NCI-H146 treated with DMSO at 0.1 percent for 48 hours (cell line): ENCODE measurements around the gene NBAS.
"Not testable (repeated sequence)": the region's sequence is repeated elsewhere in the genome, so short reads cannot be mapped to it uniquely, and the experiment has no call there.

ENCODE experiments used
- DNase-seq: peaks from one replicate; lab custom pipeline; 2025; ENCODE audit not compliant: unreplicated experiment; lab: John Stamatoyannopoulos, UW

Gene NBAS

DNA sequence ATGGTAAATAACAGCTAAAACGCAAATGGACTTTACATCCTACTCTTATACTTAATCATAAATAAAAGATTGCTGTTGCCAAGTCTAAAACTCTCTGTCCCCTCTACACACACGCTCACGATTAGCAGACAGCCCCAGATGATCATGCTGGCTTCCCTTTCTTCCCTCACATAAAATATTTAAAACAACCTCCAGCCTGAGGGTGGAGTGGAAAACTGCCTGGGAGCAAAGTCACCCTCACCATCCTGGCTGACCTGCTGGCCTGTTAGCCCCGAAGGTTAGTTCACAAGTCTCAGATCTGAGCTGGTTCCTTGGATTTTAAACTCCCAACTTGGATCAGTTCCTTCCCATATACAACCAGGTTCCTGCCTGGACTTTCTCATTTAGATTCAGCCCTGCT lies 288.2 kb downstream of the NBAS start:
- DNase-seq = no peak

DNA sequence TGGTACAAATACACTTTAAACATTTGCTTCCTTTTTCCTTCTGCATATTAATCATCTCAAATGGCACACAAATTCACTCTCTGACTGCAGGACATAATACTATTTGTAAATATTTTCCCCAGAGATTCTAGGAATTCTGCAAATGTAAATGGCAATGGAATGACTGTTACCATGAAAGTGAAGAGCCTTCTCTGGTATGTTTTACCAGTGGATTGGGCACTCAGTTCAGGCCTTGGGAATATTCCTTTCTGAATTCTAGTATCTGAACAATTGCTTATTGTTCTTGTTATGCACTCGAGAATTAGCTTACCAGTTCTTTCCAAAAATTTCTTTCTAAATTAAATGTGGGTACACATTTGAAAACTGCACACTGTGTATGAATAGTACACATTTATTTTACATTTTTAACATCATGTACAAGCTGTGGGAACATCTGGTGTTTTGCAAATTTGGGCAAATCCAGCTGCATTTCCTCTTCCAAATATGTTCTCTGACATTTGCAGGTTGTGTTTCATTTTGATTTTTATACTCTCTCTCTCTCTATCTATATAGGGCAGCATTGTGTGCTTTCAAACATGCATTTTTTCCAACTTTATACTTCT lies 289.1 kb downstream of the NBAS start:
- no peak for DNase-seq

- no peak for DNase-seq
Observed at GRCh38 chr2:15271276-15271675, 289.9 kb downstream of the NBAS start.

DNA sequence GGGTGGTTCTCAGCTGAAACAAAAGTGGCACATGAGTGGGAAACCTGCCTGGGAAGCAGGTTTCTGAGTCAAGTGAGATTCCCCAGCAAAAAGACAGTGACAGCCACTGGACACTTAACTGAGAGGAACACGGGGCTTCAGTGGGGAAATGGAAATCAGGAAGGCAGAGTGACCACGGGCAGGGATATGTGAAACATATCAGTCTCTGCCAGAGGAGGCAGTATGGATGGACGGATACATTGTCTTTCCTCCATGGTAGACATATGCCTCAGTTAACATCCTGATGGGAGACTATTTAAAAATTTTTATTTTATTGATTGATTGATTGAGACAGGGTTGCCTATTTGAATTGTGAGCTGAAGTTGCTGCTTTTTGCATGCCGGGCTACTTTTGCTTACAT lies 292.1 kb downstream of the NBAS start:
- DNase-seq = no peak

GRCh38 chr2:15265889-15266288 lies 295.2 kb downstream of the NBAS start:
- DNase-seq = no peak

DNA sequence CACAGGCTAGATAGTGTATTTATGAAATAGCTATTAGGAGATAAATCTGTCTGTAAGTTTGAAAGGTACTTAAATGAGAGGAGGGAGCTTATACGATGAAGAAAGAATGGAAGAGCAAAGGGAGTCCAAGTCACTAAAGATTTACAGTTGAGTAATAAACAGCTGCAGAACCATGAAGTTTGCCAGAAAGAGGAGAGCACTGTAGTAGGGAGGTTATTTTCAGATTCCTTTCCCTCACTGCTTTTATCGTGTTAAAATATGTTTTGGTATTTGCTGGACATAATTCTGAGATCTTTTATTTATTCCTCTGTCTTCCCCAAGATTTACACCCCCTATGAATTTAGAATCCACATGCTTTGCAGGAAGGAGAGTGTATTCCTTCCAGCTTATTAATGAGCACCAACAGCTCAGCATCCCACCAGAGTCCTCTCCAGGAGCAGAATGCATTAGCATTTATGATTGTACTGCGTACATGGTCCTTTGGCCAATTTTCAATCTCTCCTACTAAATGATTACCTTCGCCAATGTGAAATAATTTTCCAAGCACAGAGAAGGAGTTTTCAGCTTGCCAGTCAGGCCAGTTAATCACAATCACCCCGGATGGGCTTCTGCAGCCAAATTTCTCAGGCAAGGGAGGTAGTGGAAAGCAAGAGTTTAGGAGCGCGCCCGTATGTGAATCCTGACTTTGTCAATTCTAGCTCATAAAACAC lies 297.0 kb downstream of the NBAS start:
- no peak for DNase-seq

GRCh38 chr2:15262792-15263191 lies 298.3 kb downstream of the NBAS start:
- DNase-seq = no peak

DNA sequence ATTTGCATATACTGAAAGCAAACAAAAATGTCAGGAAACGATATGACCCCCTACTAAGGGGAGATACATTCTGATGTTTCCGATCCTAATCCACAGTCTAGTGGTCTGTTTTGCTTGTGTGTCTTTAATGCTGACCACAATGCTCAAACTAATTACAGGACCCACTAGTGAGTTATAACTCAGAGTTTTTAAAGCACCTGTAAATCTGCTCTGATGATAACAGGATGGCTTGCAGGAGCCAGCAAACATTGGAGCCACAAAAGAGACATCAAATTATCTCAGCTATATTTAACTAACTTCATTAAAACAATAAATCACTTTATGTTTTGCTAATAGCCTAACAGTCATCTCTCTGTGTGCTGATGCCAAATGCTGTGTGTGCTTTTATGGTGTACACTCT lies 300.3 kb downstream of the NBAS start:
- peak; percentile 64 for DNase-seq

- DNase-seq = peak; percentile 40
Observed at GRCh38 chr2:15260196-15260595, 300.9 kb downstream of the NBAS start.

- peak; percentile 68 for DNase-seq
Observed at GRCh38 chr2:15259356-15259756, 301.8 kb downstream of the NBAS start.

GRCh38 chr2:15258385-15258784 lies 302.7 kb downstream of the NBAS start:
- DNase-seq = not testable (repeated sequence)

DNA sequence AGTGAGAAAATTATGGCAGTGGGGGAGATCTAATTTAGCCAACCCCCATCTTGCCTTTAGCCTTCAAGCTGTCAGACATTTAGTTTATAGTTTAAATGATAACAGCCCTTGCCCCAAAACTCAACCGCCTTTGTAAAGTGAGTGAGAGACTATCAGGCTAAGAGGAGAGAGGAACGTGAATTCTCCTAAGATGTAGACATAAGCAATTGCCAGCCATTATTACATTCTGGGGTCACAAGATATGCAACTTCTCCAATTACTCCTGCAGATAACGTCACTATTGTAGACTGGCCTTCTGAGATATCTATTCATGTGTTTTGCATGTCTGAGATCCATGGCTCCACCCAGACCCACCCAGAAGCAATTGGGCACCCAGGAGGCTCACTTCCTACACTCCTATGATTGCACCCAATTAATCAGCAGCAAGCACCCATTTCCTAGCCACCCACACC lies 307.3 kb downstream of the NBAS start:
- DNase-seq = no peak

GRCh38 chr2:15253247-15253646 lies 307.9 kb downstream of the NBAS start:
- no peak for DNase-seq

- no peak for DNase-seq
Observed at GRCh38 chr2:15251753-15252152, 309.4 kb downstream of the NBAS start.

- DNase-seq = not testable (repeated sequence)
Observed at GRCh38 chr2:15250946-15251345, 310.2 kb downstream of the NBAS start.

GRCh38 chr2:15246870-15247269 lies 314.3 kb downstream of the NBAS start:
- no peak for DNase-seq

- peak; percentile 18 for DNase-seq
Observed at GRCh38 chr2:15243762-15244161, 317.4 kb downstream of the NBAS start.

- DNase-seq = no peak
Observed at GRCh38 chr2:15242936-15243461, 318.1 kb downstream of the NBAS start.

- no peak for DNase-seq
Observed at GRCh38 chr2:15241929-15242328, 319.2 kb downstream of the NBAS start.

DNA sequence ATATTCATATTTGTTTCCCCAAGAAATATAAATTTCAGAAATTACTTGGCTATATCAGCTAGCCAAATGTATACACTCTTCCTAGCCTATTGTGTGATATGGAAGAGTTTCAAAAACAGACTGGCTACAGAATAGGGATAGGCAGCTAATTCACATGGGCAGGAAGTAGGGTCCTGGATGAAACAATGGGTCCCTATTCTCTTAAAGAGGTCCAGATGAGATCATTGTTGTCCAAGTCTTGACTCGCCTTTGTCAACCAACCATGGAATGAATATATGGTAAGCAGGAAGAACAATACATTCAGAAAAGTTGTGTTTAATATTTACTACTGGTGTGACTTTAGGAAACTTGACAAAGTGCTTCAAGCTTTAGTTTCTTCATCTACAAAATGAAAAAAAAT lies 319.9 kb downstream of the NBAS start:
- no peak for DNase-seq

DNA sequence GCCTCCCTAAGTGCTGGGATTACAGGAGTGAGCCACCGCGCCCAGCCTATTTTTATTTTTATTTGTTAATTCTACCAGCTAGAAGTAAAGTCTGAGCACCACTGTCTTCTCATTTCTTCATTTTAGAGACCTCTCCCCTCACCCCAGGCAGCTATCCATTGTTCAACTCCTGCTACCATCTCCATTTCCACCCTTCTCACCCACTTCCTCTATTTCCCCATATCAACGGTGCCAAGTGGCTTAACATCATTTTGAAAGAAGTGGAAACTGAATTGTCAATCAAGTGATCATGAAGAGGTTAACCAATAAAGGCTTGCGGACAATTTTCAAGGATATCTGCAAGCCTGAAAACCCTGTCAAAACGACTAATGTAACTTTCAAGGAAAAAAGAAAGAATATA lies 323.1 kb downstream of the NBAS start:
- DNase-seq = no peak

- DNase-seq = no peak
Observed at GRCh38 chr2:15230599-15231192, 330.4 kb downstream of the NBAS start.
